OCI-LY7 (cell line): Measurements from ENCODE around the gene SUPT20H.

Experiments
- EZH2phosphoT487 ChIP-seq: fragments of 200-600 bp; sonication (generic); IDR thresholded peaks from 2 replicates; pipeline ENCODE4 v1.6.1; 2018; ENCODE audit warnings: low read depth, borderline replicate concordance, mild to moderate bottlenecking, mixed run types, antibody characterized with exemption, low read length, moderate library complexity, mixed read lengths
- TF ChIP-seq, protein P1 (sequence below): fragments of 200-600 bp; sonication (generic); conservative IDR thresholded peaks from 2 replicates; pipeline ENCODE4 v1.5.1; 2014; ENCODE audit warnings: mild to moderate bottlenecking, antibody characterized with exemption, low read length, moderate library complexity, mixed read lengths

DNA sequence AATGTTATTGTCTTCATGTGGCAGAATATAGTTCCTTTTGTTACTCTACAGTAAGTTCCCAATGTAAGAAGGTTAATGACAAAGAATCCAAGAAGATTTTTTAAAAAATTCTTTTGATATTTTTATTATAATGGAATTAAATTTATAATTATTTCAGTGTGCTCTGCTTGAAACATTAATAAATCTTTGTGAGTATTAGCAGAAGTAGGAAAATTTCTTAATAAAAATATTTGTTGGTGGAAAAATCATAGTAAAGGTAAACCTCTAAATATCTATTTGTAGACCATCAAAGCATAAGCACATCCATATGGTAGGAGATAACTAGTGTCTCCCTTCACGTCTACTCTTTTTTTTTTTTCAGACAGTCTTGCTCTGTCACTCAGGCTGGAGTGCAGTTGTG, 41.7 kb upstream of the SUPT20H start:
- TF ChIP-seq, protein P1, sequence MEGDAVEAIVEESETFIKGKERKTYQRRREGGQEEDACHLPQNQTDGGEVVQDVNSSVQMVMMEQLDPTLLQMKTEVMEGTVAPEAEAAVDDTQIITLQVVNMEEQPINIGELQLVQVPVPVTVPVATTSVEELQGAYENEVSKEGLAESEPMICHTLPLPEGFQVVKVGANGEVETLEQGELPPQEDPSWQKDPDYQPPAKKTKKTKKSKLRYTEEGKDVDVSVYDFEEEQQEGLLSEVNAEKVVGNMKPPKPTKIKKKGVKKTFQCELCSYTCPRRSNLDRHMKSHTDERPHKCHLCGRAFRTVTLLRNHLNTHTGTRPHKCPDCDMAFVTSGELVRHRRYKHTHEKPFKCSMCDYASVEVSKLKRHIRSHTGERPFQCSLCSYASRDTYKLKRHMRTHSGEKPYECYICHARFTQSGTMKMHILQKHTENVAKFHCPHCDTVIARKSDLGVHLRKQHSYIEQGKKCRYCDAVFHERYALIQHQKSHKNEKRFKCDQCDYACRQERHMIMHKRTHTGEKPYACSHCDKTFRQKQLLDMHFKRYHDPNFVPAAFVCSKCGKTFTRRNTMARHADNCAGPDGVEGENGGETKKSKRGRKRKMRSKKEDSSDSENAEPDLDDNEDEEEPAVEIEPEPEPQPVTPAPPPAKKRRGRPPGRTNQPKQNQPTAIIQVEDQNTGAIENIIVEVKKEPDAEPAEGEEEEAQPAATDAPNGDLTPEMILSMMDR: no peak
- TF ChIP-seq EZH2phosphoT487: no peak
